Testis (tissue), 3 donors: Measurements from ENCODE around the gene GALNT15. TPM values are rescaled to one million over a fixed set of nuclear protein-coding genes. Genes with fewer than 3 reads are reported as not detected.

Source experiments
- DNase-seq: peaks from one replicate; pipeline ENCODE4 v3.0.0-alpha.2; 2019
- H3K27ac ChIP-seq, 2 donors: fragments of 200-600 bp; sonication (generic); one replicate each; pipeline ENCODE4 v1.5.1; 2019
- H3K27me3 ChIP-seq: fragments of 200-600 bp; sonication (generic); one replicate; pipeline ENCODE4 v1.5.1; 2019
- H3K36me3 ChIP-seq: fragments of 200-600 bp; sonication (generic); one replicate; pipeline ENCODE4 v1.5.1; 2017; ENCODE audit warnings: low read depth; ENCODE audit errors: missing control alignments
- H3K4me1 ChIP-seq: fragments of 200-600 bp; sonication (generic); one replicate; pipeline ENCODE4 v1.5.1; 2019
- H3K4me3 ChIP-seq, 2 donors: fragments of 200-600 bp; sonication (generic); one replicate each; pipeline ENCODE4 v1.5.1; 2017 to 2019
- H3K9me3 ChIP-seq: fragments of 200-600 bp; sonication (generic); one replicate; pipeline ENCODE4 v1.5.1; 2017
- POLR2A ChIP-seq: fragments of 450-650 bp; IDR thresholded peaks from one replicate; pipeline ENCODE4 v1.6.1; 2017; ENCODE audit warnings: antibody characterized with exemption, mild to moderate bottlenecking, moderate library complexity
- WGBS, 2 donors: methylation state at CpG; one replicate each; pipeline ENCODE4 v1.1.5; 2018; 5-methylcytosine and 5-hydroxymethylcytosine counted together
- intact Hi-C: fragments of 100-400 bp; cut with DNase I; formaldehyde crosslinking; loops from one replicate; pipeline ENCODE4 v1.15.1; 2023; ENCODE audit warnings: low total_unique reads
- polyA plus RNA-seq: library from polyadenylated mRNA; stranded (reverse); fragments of 350-450 nt; fragmentation: Illumina TruSeq; extraction: RNeasy Lipid Tissue Mini Kit (QIAGEN cat#74804); gene quantifications from one replicate; pipeline ENCODE4 v1.2.3, GENCODE V29; 2014; ENCODE audit warnings: low read depth, low replicate concordance; ENCODE audit not compliant: insufficient read depth
- total RNA-seq, 2 donors: library from RNA; depleted of rRNA; stranded (reverse); fragments of >200 nt; gene quantifications; one replicate each; pipeline ENCODE4 v1.2.3, GENCODE V29; 2016
- TF ChIP-seq, protein P1 (sequence below), 3 experiments: fragments of 450-650 bp in 2 of 3; fragments of 200-600 bp in 1 of 3; sonication (generic) in 1 of 3; IDR thresholded peaks; one replicate each; pipeline ENCODE4 v1.5.1; 2016 to 2019; ENCODE audit warnings: antibody characterized with exemption in 3 of 3, mild to moderate bottlenecking in 2 of 3, moderate library complexity in 1 of 3

GALNT15 gene
- total and polyA plus RNA-seq, 3 donors from 2014 or later: 6.6 to 16.5 (median 13.0) TPM

DNA sequence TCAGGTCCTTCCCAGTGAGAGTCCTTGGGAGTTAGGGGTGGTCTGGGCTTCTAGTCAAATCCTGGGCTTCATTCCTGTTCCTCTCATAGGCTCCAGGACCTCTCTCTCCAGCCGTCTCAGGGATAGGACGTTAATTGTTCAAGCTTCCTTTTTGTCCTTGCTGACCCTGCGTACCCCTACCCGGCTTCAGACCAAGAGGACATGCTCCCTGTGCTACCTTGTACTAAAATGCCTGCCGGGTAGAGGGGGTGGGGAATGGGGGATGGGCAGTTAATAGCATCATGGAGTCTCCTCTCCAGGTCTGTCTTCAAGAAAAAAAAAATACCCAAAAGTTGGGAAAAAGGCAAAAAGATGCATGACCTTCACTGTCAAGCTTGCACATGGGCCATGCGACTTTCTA lies 36.5 kb upstream of the GALNT15 start:
- intact Hi-C loops: no loop called here

DNA sequence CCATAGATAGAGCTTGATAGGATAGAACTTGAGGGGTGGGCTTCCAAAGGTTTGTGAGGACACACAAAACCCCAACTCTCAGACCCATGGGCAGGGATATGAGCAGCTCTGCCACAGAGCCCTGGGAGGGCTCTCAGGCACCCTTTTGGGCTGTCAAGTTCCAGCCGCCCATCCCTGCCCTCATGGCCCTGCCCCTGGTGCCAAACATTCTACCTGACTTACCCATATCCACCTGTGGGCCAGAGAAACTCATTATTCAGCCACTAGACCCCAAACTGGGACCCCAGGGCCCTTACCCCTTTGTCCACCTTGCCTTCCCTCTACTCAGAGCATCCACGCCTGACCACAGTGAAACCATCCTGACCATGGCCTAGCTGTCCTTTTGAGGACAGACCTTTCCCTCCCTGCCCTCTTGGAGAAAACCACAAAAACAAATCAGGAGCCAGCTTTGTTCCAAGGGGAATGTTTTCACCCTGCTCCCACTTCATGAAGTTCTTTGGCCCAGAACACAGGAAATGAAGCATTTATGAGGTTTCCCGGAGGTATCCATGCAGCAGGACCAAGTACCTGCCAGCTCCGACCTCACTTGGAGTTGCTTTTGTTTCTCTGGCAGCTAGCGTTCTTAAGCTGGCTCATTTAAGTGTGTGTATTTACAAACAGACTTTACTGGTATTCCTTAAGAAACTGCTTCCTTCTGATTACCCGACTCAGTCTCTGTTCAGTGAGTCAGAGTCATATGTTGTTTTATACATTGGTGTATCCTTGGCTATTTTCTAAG lies 34.2 kb upstream of the GALNT15 start:
- WGBS, 2 donors: 64 to 66% methylated on average over 6 of the region's 6 CpGs

More for the DNA sequence above, 36.5 kb upstream of the GALNT15 start:
- Histone ChIP-seq H3K4me3 (no peak overlapping the region), H3K27ac (no peak overlapping the region), H3K9me3 (no peaks in the 10 kb centered on the region), H3K4me1 (no peaks in the 10 kb centered on the region), H3K27me3 (no peaks in the 10 kb centered on the region), H3K36me3 (no peaks in the 10 kb centered on the region)
- WGBS, 2 donors: 93 to 95% methylated on average over 6 of the region's 6 CpGs
- no peak for DNase-seq
- TF ChIP-seq, protein P1, sequence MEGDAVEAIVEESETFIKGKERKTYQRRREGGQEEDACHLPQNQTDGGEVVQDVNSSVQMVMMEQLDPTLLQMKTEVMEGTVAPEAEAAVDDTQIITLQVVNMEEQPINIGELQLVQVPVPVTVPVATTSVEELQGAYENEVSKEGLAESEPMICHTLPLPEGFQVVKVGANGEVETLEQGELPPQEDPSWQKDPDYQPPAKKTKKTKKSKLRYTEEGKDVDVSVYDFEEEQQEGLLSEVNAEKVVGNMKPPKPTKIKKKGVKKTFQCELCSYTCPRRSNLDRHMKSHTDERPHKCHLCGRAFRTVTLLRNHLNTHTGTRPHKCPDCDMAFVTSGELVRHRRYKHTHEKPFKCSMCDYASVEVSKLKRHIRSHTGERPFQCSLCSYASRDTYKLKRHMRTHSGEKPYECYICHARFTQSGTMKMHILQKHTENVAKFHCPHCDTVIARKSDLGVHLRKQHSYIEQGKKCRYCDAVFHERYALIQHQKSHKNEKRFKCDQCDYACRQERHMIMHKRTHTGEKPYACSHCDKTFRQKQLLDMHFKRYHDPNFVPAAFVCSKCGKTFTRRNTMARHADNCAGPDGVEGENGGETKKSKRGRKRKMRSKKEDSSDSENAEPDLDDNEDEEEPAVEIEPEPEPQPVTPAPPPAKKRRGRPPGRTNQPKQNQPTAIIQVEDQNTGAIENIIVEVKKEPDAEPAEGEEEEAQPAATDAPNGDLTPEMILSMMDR (IDR thresholded peaks at IDR 0.05): no peak
- TF ChIP-seq POLR2A: no peak

DNA sequence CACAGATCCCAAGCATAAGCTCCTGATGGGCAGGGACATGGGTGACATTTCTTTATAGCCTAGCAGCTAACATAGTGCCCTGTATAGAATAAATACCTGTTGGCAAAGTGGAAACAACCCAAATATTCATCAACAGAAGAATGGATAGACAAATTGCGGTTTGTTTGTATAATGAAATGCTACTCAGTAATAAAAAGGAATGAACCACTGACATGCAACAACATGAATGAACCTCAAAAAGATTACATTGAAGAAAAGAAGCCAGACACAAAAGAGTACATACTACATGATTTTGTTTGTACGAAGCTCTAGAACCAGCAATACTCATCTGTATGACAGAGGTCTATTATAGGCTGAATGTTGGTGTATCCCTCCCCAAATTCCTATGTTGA lies 33.6 kb upstream of the GALNT15 start:
- H3K9me3 ChIP-seq: no peaks in the 10 kb centered on the region
- TF ChIP-seq, protein P1 (IDR thresholded peaks at IDR 0.05): no peak
- intact Hi-C loops: no loop called here
- H3K4me3 ChIP-seq: no peak overlapping the region
- H3K36me3 ChIP-seq: no peaks in the 10 kb centered on the region
- H3K27me3 ChIP-seq: no peaks in the 10 kb centered on the region
- no peak for DNase-seq
- 91 to 98% methylated on average over 2 of the region's 2 CpGs for WGBS, 2 donors
- peak overlapping the region in 1 of 2 donors; percentile 57 for H3K27ac ChIP-seq
- no peaks in the 10 kb centered on the region for H3K4me1 ChIP-seq

More for the DNA sequence above, 34.2 kb upstream of the GALNT15 start:
- peak; percentile 18 for DNase-seq
- TF ChIP-seq, protein P1 (IDR thresholded peaks at IDR 0.05): no peak
- TF ChIP-seq POLR2A: no peak
- Histone ChIP-seq H3K4me3 (no peak overlapping the region), H3K27ac (peak overlapping the region in 1 of 2 donors; percentile 57), H3K27me3 (no peaks in the 10 kb centered on the region), H3K9me3 (no peaks in the 10 kb centered on the region), H3K36me3 (no peaks in the 10 kb centered on the region), H3K4me1 (no peaks in the 10 kb centered on the region)
- intact Hi-C loops: no loop called here

DNA sequence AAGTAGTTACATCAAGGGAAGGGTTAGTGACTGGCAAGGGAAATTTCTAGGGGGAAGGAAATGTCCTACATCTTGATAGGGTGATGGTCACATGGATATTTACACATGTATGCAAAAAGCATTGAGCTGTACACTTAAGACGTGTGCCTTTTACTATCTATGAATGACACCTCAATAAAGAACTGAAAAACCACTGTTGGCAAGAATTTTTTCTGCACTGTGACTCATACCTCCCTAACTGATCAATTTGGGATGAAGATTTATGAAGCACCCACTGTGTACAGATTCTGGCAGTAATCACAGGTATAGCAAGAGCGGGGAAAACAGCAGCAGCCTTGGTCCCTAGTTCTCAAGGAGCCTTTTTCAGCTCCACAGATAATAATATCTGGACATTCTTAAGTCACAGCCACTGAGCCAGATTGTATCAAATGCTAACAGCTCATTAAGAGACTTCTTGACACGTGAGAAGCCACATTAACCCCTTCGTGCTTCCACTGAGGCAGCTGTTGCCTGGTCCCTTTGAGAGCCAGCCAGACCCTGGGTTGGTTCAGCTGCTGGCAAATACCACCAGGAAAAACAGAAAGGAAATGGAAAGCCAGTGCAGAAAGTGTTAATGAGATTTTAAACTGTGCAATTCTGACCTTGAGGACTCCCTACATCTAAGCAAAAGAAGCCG lies 32.0 kb upstream of the GALNT15 start:
- Histone ChIP-seq H3K27me3 (no peaks in the 10 kb centered on the region), H3K27ac (no peak overlapping the region)
- TF ChIP-seq POLR2A: no peak
- TF ChIP-seq, protein P1 (IDR thresholded peaks at IDR 0.05): no peak

More for the DNA sequence above, 32.0 kb upstream of the GALNT15 start:
- Histone ChIP-seq H3K36me3 (no peaks in the 10 kb centered on the region), H3K4me3 (no peak overlapping the region), H3K9me3 (no peaks in the 10 kb centered on the region), H3K4me1 (no peaks in the 10 kb centered on the region)
- WGBS, 2 donors: 60 to 62% methylated on average over 5 of the region's 5 CpGs
- DNase-seq: no peak
- intact Hi-C loops: no loop called here
